GM18498 (cell line): ENCODE data around the gene KLHDC10.
"Not testable (repeated sequence)": the region's sequence is repeated elsewhere in the genome, so short reads cannot be mapped to it uniquely, and the experiment has no call there.

ENCODE experiments used
- ATAC-seq: cut with Tn5 transposase; IDR thresholded peaks from one replicate; pipeline ENCODE4 v1.9.1; 2021; ENCODE audit warnings: mild to moderate bottlenecking, moderate library complexity; ENCODE audit not compliant: unreplicated experiment

Gene KLHDC10

GRCh38 chr7:130152493-130153210, 82.3 kb downstream of the KLHDC10 start:
- no peak for ATAC-seq

DNA sequence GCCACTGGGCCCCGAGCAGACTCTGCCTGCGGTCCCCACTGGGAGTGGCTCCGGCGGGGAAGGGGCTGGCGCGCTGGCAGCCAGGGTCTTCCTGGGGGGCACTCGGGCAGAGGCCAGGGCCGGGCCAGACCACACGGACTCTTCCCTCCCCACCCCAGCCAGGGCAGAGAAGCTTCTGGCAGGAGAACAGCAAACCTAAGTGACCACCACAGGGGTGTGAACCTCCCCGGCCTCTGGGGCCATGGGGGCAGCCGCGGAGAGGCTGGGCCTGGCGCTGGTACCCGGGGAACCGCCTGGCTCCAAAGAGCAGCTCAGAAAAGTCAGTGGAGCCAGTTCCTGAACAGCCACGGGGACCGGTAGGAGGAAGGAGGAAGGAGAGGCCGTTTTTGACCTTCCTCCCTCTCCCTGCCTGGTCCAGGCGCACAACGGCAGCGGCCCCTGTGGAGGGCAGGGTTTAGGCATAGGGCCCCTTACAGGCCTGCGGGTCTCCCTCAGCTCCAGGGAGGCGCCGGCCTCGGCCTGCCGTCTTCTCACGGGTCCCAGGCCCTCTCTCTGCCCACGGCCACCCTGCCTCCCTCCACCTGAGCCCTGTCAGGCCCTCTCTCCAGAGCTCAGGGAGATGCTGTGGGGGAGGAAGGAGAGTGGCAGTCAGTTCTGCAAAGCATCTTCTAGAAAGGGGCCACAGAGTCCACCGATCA, 83.0 kb downstream of the KLHDC10 start:
- no peak for ATAC-seq

GRCh38 chr7:130154131-130154500, 83.8 kb downstream of the KLHDC10 start:
- ATAC-seq: no peak

DNA sequence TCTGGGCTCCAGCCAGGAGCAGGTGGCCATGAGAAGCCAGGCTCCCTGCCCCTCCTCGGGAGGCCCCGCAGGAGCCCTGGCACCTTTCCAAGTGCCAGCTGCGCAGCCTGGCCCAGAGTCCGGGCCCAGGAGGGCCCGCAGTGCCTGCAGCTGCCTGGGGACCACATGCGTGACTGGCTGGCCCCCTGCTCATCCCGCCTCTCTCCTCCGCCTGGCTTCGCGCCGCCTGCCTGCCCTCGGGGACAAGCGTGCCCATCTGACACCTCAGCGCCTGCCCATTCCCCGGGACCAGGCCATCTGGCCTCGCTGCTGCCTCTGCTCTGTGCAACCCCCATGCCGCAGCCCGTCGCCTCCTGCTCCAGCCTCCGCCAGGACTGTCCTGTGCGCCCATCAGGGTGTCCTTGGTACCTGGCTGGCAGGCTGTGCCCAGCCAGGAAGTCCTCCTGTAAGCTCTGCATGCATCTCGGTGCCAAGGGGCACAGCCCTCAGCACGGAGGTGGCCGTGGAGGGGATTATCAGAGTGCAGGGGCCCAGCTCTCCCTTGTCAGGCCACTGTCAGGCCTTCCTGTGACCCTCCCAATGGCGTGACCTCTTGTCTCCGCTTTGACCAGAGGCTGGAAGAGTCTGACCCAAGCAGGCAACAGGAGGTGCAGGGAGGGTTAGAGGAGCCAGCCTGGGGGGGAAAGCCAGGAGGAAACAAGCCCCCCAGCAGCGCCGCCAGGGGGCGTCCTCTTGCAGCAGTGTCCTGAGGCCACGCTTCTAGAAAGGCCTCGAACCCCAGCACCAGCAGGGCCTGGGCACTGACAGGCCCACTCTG, 84.4 kb downstream of the KLHDC10 start:
- no peak for ATAC-seq

DNA sequence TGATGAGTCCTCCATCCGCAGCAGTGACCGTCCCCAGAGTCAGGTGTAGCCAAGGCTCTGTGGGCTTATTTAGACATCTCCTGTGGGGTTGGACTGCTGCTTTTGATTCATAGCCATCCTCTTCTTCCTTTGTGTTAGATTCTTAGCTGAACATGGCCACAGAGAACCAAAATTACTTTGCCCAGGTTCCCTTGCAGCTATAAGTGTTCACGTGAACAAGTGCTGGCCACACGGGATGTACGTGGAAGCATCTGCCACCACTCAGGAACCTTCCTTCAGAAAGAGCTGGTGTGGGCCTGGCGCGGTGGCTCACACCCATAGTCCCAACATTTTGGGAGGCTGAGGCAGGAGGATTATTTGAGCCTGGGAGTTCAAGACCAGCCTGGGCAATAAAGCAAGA, 85.8 kb downstream of the KLHDC10 start:
- no peak for ATAC-seq

- ATAC-seq: no peak
These were observed 87.4 kb downstream of the KLHDC10 start for GRCh38 chr7:130157700-130158099.

DNA sequence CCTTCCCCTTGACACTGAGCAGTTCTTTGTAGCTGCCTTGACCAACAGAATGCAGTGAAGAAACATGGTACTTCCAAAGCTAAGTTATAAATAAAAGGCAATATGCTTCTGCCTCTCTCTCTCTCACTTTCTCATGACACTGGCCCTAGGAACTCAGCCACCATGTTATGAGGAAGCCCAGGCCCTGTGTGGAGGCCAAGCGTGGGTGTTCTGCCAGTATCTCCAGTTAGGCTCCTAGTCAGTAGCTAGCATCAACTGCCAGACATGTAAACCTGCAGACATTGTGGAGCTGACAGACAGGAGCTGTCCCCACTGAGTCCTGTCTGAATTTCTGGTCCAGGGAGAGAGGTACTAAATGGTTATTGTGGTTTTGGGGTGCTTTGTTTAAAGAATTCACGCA, 89.7 kb downstream of the KLHDC10 start:
- ATAC-seq: no peak

GRCh38 chr7:130160455-130160854, 90.1 kb downstream of the KLHDC10 start:
- ATAC-seq: no peak

GRCh38 chr7:130162196-130162595, 91.9 kb downstream of the KLHDC10 start:
- no peak for ATAC-seq

- no peak for ATAC-seq
These were observed 104.1 kb downstream of the KLHDC10 start for GRCh38 chr7:130174237-130174959.

- ATAC-seq: no peak
These were observed 107.9 kb downstream of the KLHDC10 start for GRCh38 chr7:130178251-130178650.

DNA sequence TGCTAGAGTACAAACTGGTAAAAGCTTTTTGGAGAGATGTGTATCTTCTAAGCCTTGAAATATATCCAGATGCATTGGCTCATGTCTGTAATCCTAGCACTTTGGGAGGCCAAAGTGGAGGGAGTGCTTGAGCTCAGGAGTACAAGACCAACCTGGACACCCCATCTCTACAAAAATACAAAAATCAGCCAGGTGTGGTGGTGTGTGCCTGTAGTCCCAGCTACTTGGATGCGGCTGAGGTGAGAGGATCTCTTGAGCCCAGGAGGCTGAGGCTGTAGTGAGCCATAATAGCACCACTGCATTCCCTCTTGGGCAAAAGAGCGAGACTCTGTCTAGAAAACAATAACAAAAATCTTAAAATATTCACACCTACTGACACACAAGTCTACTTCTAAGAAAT, 109.3 kb downstream of the KLHDC10 start:
- ATAC-seq: no peak

DNA sequence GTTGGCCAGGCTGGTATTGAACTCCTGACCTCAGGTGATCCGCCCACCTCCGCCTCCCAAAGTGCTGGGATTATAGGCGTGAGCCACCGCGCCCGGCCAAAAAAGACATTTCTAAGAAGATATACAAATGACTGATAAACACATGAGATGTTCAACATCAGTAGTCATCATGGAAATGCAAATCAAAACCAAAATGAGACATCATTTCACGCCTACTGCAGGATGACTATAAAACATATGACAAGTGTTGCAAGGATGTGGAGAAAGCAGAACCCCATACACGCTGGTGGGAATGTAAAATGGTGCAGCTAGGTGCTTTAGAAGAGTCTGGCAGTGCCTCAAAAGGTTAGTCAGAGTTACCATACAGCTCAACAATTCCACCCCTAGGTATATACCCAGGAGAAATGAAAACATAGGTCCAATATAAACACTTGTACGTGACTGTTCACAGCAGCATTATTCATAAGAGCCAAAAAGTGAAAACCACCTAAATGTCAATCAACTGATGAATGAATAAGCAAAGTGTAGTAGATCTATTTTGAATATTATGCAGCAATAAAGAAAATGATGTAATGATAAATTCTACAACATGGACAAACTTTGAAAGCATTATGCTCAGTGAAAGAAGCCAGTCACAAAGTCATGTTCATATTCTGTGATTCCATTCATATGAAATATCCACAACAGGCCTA, 110.4 kb downstream of the KLHDC10 start:
- no peak for ATAC-seq

GRCh38 chr7:130181263-130181605, 110.9 kb downstream of the KLHDC10 start:
- ATAC-seq: no peak

GRCh38 chr7:130182990-130183389, 112.7 kb downstream of the KLHDC10 start:
- ATAC-seq: peak; percentile 67

DNA sequence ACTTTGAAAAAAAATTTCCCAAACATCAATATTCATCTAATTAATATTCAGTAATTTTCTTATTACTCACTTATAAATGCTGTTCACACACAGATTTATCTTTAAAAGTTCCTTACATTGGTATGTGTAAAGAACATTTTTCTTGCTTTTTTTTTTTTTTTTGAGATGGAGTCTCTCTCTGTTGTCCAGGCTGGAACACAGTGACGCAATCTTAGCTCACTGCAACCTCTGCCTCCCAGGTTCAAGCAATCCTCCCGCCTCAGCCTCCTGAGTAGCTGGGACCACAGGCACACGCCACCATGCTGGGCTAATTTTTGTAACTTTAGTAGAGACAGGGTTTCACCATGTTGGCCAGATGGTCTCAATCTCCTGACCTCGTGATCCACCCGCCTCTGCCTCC, 114.0 kb downstream of the KLHDC10 start:
- not testable (repeated sequence) for ATAC-seq
